Measurements from ENCODE around the gene ARL15. TPM values are rescaled to one million over a fixed set of nuclear protein-coding genes. Genes with fewer than 3 reads are reported as not detected.
A peak's percentile ranks its signal among the peaks of the same experiment; 100 is the strongest.

ARL15 gene
- total RNA-seq, 1 donor from 2014 or later, result 20.5 TPM

DNA sequence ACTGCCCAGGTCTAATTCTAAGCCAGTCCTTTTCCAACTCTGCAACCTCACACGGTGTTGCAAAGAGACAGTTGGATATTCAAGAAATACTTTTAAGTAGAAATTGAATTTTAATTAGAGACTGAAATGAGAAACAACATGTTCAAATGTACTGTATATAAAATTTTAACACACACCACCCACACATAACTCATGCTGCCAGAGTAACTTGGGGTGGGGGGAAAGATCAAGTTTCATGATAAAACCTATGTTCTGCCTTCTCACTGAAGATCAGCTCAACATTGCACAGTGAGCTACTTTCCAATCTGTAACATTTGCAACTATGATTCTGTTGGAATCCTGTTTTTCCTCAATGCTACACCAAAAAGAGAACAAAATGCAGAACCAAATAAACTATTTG is 17.5 kb downstream of the ARL15 start:
- DNase-seq (no peak), ATAC-seq (no peak)
- intact Hi-C loops (cut with micrococcal nuclease), result no loop called here

GRCh38 chr5:54291498-54291897 is 18.9 kb downstream of the ARL15 start:
- DNase-seq (no peak), ATAC-seq (no peak)

DNA sequence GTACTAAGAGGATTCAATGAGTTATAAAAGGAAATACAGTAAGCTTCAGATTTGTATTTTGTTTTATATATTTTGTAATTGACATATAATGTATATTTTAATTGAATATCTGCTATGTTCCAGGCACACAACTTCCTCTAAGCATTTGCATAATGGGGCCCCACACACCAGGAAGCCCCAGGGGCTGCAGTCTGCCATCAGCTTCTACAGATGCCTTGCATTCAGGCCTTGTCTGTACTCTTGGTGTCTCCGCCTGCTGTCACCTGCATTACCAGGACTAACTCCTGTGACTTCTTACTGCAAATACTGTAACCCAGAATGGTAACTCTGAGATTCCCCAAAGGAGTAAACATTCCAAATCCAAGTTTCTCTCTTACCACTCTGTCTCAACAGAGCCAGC is 20.6 kb downstream of the ARL15 start:
- no peak for ATAC-seq
- intact Hi-C loops (cut with micrococcal nuclease), result no loop called here
- DNase-seq, result no peak

More at GRCh38 chr5:54291498-54291897, 18.9 kb downstream of the ARL15 start:
- intact Hi-C loops (cut with micrococcal nuclease), result no loop called here

GRCh38 chr5:54288568-54289217 is 21.7 kb downstream of the ARL15 start:
- intact Hi-C loops (cut with micrococcal nuclease), result no loop called here
- ATAC-seq (no peak), DNase-seq (no peak)

DNA sequence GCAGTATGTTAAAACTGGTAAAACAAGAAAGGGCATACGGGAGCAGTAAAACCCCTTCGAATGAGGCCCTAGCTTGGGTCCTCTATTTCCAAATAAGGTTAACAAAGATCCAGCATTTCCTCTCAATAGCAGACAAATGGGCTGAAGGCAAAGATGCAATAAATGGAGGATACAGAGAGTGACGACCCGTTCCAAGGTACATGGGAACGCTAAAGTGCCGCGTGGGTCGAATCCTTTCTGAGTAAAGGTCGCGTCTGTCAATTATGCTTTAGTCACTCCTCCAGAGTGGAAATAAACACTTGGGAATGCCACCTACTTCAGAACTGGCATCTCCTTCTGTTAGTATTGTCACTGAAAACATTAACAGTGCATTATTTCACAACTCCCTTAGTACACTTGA is 24.7 kb downstream of the ARL15 start:
- intact Hi-C loops (cut with micrococcal nuclease), result no loop called here
- DNase-seq (no peak), ATAC-seq (peak; percentile 45)

DNA sequence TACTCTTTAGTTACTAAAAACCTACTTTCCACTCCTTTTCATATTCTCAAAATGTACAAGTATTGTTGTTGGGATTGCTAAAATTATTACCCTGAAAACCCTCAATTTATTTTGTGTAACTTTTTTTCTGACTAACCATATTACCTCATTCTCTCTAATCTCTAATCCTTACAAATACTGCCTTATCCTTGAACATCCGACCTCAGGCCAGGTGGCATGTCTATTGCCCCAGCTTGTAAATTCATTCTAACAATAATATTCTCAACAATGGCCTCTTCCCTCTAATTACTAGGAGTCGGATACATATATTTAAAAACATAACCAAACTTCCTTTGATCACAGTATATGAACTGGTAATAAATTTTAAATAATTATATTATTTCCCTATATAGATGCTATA is 25.8 kb downstream of the ARL15 start:
- DNase-seq, result no peak
- no peak for ATAC-seq
- intact Hi-C loops (cut with micrococcal nuclease), result no loop called here

DNA sequence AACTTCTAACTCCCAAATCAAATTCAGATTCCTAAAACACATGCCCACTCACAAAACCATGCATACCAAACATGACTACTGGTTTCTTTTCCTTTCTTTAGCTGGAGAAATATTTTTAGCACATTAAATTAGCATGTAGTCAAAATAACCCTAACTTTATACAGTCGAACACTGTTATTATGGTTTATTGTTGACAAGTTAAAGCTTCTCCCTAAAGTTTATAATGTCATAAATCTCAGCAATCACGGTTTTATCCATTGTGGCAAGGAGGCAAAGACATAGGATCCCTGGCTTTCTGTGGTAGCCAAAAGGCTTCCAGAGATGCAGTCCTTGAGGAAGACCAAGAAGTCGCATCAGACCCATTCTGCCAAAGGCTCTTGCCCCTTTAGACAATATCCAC is 27.5 kb downstream of the ARL15 start:
- DNase-seq (no peak), ATAC-seq (no peak)
- intact Hi-C loops (cut with micrococcal nuclease), result no loop called here

DNA sequence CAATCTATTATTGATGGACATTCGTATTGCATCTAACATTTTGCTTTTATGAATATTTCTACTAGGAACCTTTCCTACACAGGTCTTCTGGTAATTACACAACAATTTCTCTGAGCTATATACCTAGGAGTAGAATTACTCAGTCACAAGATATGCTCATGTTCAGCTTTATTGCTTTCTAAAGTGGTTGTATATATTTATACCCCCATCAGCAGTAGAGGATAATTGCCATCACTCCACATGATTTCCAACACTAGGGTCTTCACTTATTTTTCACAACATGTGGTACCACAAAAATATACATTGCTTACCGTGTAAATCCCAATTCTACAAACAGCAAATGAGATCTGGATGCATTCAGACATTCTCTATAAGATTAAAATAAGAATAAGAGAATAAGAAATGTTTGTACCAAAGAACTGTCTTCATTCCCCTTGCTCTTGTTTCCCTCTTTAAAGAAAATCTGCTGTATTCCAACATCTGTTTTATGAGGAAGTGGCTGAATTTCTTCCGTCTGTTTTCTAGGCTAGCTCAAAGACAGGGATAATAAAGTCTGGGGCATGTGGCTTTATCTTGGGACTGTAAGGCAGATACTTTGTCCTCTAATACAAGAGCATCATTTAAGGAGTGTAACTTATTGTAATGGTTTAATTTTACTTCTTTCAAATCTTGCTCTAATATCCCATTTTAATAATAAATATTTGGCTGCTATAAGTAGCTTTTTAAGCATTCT is 28.2 kb downstream of the ARL15 start:
- intact Hi-C loops (cut with micrococcal nuclease), result no loop called here

GRCh38 chr5:54279960-54280359 is 30.4 kb downstream of the ARL15 start:
- intact Hi-C loops (cut with micrococcal nuclease), result no loop called here
- no peak for DNase-seq
- ATAC-seq, result no peak

More for the DNA sequence above, 28.2 kb downstream of the ARL15 start:
- DNase-seq, result no peak
- ATAC-seq, result no peak

DNA sequence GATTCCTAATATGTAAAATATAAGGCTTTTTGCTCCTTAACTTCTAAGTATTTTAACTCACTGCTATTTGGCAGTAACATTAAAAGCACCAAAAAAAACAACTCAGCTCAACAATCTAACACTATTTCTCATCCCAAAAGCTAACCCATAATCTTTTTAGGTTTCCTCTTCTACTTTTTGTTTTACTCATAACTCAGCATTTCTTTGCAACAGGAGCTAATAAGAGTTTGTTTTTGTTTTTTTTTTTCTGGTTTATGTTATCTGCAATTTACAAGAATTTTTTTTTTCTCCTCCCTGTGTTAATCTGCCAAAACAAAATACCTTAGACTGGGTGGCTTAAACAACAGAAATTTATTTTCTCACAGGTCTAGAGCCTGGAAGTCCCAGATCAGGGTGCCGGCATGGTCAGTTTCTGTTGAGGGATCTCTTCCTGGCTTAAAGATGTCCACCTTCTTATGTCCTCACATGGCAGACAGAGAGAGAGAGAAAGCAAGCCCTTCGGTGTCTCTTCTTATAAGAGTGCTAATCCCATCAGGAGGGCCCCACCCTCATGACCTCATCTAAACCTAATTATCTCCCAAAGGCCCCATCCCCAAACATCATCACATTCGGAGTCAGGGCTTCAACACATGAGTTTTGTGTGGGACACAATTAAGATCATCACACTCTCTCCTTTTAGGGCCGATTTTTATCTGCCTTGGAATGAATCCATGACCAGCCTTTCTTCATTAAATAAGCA is 31.2 kb downstream of the ARL15 start:
- DNase-seq (no peak), ATAC-seq (no peak)
- intact Hi-C loops (cut with micrococcal nuclease), result no loop called here

DNA sequence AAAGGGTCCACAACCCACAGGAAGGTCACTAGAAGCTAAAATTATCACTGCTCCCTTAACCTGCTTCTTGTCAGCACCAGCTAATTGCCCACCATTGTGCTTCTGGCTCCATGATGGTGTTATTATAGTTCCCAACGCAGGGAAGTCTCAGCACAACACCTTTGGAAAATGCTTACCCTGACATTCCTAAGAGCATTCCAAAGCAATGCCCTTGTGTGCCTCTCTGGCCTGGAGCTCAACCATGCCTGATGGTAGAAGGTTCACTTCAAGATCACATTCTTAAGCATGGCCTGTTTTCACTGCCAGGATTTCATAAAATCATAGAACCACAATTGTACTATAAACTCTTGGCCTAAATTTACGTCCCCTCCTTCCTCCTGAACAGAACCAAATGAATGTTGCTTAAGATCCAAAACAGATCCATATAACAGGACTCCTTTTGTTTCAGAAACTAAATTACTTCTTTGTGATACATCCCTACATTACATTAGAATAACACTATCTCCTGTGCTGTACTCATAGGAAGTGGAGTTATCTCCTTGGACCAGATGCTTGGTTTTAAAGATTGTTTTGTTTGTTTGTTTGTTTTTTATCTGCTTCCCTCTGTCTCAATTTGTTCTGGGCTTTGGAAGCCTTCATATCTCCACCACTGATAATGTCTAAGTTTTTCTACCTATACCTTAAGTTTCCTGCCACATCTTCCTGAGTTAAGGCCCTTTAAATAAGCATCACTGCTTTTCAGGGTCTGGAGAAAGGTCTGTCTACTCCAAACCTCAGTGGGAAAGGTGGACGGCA is 32.1 kb downstream of the ARL15 start:
- intact Hi-C loops (cut with micrococcal nuclease), result no loop called here
- DNase-seq, result no peak
- no peak for ATAC-seq

- DNase-seq, result no peak
- ATAC-seq, result no peak
- intact Hi-C loops (cut with micrococcal nuclease), result no loop called here
These were observed 34.3 kb downstream of the ARL15 start for GRCh38 chr5:54276048-54276447.

DNA sequence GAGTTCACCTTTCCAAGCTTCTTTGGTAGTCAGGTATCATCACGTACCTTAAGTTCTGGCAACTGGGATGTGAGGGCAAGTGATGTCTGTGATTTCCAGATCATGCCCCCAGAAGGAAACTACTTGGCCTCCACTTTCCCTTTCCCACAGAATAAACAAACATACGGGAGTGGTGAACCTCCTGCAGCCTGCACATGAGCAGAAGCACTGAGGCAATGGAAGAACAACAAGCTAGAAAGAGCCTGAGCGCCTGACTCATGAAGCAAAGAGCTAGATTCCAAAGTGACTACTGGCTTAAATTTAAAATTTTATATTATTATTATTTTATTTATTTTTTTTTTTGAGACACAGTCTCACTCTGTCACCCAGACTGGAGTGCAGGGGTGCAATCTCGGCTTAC is 35.0 kb downstream of the ARL15 start:
- ATAC-seq (no peak), DNase-seq (no peak)
- intact Hi-C loops (cut with micrococcal nuclease), result no loop called here

DNA sequence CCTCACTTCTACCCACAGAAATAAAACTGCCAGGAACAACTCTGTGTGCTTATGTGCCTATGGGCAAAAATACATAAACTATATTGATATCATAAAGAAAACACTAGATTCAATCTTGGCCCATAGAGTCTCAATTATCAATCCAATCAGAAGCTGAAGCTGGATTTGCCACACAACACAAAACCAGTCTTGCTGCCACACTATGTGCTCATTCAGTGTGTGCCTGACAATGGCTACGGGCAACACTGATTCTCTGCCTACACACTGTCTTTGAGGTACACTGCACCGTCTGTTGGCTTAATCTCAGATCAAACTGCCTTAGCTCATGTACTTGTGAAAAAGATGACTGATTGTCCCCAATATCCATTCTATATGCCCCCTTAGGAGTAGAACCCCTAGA is 35.4 kb downstream of the ARL15 start:
- intact Hi-C loops (cut with micrococcal nuclease), result no loop called here
- ATAC-seq (no peak), DNase-seq (no peak)

- ATAC-seq (no peak), DNase-seq (no peak)
These were observed 36.7 kb downstream of the ARL15 start for GRCh38 chr5:54273715-54274114.

GRCh38 chr5:54272746-54273145 is 37.6 kb downstream of the ARL15 start:
- DNase-seq, result no peak
- intact Hi-C loops (cut with micrococcal nuclease), result no loop called here

More at GRCh38 chr5:54273715-54274114, 36.7 kb downstream of the ARL15 start:
- intact Hi-C loops (cut with micrococcal nuclease), result no loop called here

DNA sequence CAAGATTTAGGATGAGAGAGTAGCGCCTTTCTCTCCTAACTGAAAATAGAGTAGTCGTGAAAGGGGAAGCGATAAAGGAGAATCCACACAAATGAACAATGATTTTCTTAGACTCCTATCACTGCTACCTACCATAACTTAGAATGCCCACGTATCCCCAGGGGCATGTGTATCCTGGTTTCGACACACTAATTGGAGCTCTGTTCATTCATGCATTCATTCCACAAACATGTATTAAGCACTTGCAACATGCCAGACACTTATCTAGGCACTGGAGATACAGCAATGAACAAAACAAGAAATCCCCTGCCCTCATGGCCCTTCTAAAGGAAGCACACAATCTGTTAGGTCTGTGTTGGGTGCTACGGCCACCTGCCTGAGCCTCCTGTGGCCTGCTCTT is 40.0 kb downstream of the ARL15 start:
- intact Hi-C loops (cut with micrococcal nuclease), result no loop called here
- DNase-seq (no peak), ATAC-seq (no peak)

More at GRCh38 chr5:54272746-54273145, 37.6 kb downstream of the ARL15 start:
- ATAC-seq, result no peak

DNA sequence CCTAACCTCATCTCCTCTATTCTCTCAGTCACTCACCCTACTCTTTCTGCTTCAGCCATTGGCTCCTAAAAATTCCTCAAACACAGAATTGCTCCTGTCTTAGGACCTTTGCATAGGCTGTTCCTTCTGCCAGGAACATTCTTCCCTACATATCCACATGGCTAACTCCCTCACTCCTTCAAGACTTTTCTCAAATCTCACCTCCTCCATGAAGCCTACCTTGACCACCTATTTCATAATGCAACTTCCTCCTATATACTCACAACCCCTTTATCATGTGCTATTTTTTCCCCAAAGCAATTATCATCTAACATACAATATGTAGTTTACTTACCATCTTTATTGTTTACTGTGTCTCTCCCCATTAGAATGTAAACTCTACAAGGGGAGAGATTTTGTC is 45.8 kb downstream of the ARL15 start:
- DNase-seq, result no peak
- intact Hi-C loops (cut with micrococcal nuclease), result no loop called here
- ATAC-seq, result no peak

DNA sequence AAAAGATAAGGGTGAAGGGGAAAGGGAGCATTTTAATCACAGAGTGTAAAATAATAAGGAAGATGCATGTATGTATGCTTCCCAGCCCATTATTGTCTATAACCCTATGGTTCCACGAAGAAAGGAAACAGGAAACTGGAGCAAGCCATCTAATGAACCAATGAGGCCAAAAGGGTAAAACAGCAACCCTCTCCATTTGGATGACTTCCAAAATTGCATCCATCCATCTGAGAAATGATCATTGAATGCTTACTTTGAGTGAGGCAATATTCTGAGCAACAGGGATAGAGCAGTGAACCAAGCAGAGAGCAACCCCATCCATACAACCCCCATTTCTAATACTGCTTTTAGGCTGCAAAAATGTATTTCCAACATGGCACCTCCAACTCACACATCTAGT is 46.9 kb downstream of the ARL15 start:
- DNase-seq (no peak), ATAC-seq (no peak)
- intact Hi-C loops (cut with micrococcal nuclease), result no loop called here

DNA sequence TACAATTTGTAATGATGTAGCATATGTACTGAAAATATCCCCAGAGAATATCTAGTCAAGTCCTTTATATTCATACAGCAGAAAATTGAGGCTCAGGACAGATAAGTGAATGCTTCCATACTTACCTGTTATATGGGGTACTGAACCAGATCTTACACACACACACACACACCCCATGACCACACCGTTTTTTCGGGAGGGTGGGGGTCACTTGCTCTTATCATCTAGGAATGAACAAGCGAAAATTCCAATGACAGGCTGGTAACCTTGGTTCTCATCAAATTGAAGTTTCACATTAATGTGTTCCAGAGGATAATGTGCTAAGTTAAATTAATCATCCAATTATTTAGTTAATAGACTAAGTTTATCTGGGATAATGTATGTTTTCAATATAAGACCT is 48.8 kb downstream of the ARL15 start:
- intact Hi-C loops (cut with micrococcal nuclease), result no loop called here
- ATAC-seq (no peak), DNase-seq (no peak)
